Measurements from ENCODE around the gene CCL26. TPM values are rescaled to one million over a fixed set of nuclear protein-coding genes. Genes with fewer than 3 reads are reported as not detected.

The CCL26 gene
- total and polyA plus RNA-seq, 9 of the 15 experiments (the other 6 are each of a cell fraction or from before 2014, with no cell fraction given), result 2.3 to 26.8 (median 8.4) TPM

DNA sequence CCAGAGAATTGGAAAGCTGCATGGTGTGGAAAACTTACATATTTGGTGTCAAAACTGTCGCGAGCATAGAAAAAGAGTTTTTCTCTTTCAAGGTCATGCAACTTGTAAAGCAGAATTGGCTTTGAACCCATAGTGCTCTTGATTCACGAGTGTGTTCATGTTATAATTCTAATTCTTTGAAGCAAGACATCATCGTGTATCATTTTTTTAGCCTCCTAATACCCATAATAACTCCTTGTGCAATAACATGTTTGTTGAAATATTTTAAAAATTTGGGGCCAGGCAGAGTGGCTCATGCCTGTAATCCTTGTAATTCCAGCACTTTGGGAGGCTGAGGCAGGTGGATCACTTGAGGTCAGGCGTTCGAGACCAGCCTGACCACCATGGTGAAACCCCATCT is 37.4 kb upstream of the CCL26 start:
- intact Hi-C loops (cut with micrococcal nuclease) (no loop called here), in situ Hi-C loops (cut with MboI) (no loop called here)
- no peak overlapping the region for H3K4me2 ChIP-seq (ENCODE audit: insufficient read depth, low read length)
- no peaks in the 10 kb centered on the region for H4K20me1 ChIP-seq (replicated peaks; ENCODE audit: control insufficient read depth, insufficient read depth, low read length)
- H3K4me3 ChIP-seq, result no peak overlapping the region
- ATAC-seq, result no peak
- H3K9ac ChIP-seq (ENCODE audit: insufficient read depth in 1 of 2, low read depth in 2 of 2, low read length in 2 of 2), result no peak overlapping the region
- H3K9me3 ChIP-seq (replicated peaks; ENCODE audit: control insufficient read depth, insufficient read depth, low read depth, low read length), result peaks cover 7% of the 10 kb centered on the region
- peaks cover 11 to 16% of the 10 kb centered on the region in 2 experiments for H3K4me1 ChIP-seq (replicated peaks in 1 of 2; ENCODE audit: control insufficient read depth in 2 of 2, insufficient read depth in 2 of 2, low read length in 2 of 2)
- no peak overlapping the region for H3K27ac ChIP-seq (ENCODE audit: extremely low read depth, low read depth, low read length)
- no TSS peak for BruUV-seq (replicated peaks)
- H3K36me3 ChIP-seq (ENCODE audit: control insufficient read depth, insufficient read depth, low read length), result no peaks in the 10 kb centered on the region
- H3K9me1 ChIP-seq (ENCODE audit: control insufficient read depth, insufficient read depth, low read length), result peaks cover 4% of the 10 kb centered on the region
- no peak for FAIRE-seq
- no peak overlapping the region for H2AFZ ChIP-seq (ENCODE audit: low read depth, low read length)
- ChIA-PET POLR2A (no interaction called here), CTCF (ENCODE audit: low intra/inter-chr PET ratio) (no interaction called here)
- DNase-seq (ENCODE audit: extremely low read depth in 1 of 4, low spot score in 3 of 4), result no peak
- 28% methylated on average over 6 of the region's 6 CpGs for WGBS (ENCODE audit: insufficient coverage, low coverage, missing lambda C conversion rate)
- no peak for TF ChIP-seq SAFB (IDR thresholded peaks at IDR 0.05; ENCODE audit: borderline replicate concordance, low read depth, low read length)
- no peak for TF ChIP-seq ZNF584 (CRISPR knock-in tag; IDR thresholded peaks at IDR 0.05; ENCODE audit: low read depth)
- TF ChIP-seq, protein P1, sequence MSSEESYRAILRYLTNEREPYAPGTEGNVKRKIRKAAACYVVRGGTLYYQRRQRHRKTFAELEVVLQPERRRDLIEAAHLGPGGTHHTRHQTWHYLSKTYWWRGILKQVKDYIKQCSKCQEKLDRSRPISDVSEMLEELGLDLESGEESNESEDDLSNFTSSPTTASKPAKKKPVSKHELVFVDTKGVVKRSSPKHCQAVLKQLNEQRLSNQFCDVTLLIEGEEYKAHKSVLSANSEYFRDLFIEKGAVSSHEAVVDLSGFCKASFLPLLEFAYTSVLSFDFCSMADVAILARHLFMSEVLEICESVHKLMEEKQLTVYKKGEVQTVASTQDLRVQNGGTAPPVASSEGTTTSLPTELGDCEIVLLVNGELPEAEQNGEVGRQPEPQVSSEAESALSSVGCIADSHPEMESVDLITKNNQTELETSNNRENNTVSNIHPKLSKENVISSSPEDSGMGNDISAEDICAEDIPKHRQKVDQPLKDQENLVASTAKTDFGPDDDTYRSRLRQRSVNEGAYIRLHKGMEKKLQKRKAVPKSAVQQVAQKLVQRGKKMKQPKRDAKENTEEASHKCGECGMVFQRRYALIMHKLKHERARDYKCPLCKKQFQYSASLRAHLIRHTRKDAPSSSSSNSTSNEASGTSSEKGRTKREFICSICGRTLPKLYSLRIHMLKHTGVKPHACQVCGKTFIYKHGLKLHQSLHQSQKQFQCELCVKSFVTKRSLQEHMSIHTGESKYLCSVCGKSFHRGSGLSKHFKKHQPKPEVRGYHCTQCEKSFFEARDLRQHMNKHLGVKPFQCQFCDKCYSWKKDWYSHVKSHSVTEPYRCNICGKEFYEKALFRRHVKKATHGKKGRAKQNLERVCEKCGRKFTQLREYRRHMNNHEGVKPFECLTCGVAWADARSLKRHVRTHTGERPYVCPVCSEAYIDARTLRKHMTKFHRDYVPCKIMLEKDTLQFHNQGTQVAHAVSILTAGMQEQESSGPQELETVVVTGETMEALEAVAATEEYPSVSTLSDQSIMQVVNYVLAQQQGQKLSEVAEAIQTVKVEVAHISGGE (CRISPR knock-in tag; IDR thresholded peaks at IDR 0.05), result no peak
- no peak for TF ChIP-seq ZNF41 (CRISPR knock-in tag; conservative IDR thresholded peaks at IDR 0.05)
- H3K27me3 ChIP-seq (ENCODE audit: control insufficient read depth in 2 of 2, insufficient read depth in 2 of 2, low read length in 2 of 2), result no peaks in the 10 kb centered on the region
- H3K79me2 ChIP-seq (ENCODE audit: control insufficient read depth, insufficient read depth, low read length), result no peaks in the 10 kb centered on the region
